HG03159 (cell line): ENCODE measurements around the gene NAMPT.

ENCODE experiments used
- ATAC-seq: cut with Tn5 transposase; IDR thresholded peaks from one replicate; pipeline ENCODE4 v1.9.1; 2021; ENCODE audit warnings: mild to moderate bottlenecking, moderate library complexity; ENCODE audit not compliant: unreplicated experiment

Gene NAMPT

DNA sequence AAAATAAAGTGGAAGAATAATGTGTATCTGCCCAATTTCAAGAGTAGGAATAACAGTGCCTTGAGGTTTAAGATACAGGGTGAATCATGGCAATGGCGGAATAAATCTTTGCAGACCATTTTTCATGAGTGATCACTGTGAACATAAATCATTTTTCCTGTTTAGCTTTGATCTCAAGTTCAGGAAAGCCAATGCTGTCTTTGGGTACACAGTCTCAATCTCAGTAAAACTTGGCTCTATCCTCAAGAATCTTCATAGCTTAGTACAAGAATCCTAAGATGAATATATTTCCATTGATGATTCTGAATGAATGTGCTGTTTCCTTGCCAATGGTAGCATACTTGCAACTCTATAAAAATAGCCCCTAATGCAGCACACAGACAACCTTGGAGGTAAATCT lies 6.8 kb downstream of the NAMPT start:
- no peak for ATAC-seq

DNA sequence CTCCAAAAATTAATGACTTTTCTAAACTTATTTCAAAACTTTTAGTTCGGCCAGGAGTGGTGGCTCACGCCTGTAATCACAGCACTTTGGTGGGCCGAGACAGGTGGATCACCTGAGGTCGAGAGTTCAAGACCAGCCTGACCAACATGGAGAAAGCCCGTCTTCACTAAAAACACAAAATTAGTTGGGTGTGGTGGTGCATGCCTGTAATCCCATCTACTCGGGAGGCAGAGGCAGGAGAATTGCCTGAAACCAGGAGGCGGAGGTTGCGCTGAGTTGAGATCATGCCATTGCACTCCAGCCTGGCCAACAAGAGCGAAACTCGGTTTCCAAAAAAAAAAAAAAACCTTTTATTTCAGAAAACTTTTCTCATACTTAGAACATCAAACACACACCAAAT lies 8.3 kb downstream of the NAMPT start:
- ATAC-seq, result no peak

DNA sequence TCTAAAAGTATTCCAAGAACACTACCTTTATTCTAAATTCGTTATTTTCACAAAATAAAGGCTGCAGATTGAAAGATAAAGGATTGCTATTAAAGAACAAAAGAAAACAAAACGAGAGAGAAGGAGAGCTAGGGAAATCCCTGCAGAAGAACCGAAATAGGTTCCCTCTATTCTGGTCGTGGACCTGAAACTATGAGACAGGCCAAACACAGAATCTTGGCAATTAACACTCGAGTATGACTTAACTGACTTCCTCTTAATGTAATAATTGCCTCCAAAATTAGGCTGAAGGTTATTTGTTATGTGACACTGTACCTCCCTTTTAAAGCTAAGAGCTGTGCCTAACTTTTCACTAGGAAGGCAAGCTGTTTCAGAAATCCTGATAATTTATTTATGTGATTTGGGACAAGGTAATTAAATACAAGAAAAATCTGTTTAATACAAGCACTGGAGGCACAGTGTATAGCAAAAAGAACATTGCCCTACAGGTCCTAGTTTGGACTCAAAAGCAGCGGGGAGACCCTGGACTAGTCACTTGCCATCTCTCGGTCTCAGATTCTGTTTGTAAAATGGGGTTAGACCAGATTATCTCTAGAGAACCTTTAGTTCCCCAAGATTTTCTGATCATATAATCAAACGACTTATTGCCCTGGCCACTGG lies 11.6 kb downstream of the NAMPT start:
- ATAC-seq, result no peak

DNA sequence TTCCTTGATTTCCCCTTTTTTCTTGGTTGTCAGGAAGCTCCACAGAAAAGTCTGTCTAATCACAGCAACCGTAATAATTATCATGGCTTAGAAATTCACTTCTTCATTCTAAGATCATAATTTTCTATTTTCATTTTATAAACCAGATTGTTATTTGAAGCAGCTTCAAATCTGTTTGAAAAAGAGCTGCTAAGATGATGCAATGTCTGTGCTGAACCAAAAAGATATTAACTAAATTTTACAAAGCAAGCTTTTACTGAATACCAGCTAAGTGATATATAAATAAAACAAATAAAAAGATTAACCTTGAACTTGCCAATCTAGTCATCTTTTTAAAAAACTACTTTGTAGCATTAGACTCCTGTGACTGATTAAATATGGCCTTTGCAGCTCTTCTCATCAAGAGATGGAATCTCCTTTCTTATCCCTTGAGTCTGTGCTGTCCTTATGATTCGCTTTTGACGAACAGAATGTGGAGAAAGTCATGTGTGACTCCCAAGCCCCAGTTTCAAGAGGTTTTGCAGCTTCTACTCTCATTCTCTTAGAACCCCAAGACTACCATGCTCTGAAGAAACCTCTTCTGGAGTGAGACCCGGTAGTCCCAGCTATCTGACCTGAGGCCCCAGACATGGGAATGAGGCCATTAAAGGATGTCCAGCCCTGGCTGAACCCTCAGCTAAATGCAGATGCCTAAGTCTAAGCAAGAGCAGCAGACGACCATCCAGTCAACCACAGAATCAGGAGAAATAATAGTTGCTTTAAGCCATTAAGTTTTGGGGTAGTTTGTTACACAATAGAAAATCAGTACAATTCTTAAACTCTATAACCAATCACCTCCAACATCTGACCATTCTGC lies 14.4 kb downstream of the NAMPT start:
- no peak for ATAC-seq

DNA sequence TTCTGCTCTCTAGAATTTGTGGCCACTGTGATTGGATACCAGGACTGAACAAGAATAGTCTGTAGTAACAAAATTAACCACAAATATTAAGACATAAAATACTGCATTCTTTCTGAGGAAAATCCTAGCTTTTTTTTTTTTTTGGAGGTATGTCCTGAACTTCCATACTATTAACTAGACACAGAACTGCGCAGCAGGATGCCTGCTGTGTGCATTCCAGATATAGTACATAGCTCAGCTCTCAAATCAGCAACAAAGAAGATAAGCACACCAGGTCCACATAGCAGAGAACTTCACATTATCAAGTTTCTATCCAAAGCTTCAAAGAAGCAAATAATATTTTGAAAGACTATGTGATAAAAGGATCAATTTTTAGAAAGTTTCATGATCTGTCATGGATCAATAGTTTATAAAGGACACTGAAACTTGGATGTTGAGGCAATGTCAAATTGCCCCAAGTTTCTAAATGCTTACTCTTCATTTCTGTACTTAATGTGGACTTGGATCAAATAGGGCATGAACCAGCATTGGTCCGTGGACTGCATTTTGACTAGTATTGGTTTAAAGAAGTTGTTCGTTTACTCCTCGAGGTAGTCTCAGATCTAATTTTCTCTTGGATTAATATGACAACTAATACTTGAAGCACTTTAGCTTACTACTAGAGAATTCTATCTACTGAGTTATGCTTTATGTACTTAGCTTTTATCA lies 15.4 kb downstream of the NAMPT start:
- ATAC-seq, result no peak

DNA sequence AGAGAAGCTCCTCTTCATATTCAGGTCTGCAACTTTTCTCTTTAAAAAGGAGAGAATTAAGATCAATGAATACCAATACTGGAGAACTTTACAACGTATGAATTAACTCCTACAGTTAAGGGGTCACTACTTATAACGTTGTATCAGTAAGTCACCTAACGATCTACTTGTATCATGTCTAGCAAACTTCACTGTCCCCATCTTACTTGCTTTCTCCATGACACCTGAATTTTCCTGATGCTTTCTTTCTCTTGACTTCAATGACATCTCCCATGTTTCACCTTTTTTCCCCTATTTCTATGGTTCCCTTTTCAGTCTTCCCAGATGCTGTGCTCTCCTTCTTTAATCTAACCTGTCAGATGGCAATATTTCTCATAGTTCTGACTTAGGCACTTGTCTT lies 19.6 kb downstream of the NAMPT start:
- ATAC-seq, result no peak

DNA sequence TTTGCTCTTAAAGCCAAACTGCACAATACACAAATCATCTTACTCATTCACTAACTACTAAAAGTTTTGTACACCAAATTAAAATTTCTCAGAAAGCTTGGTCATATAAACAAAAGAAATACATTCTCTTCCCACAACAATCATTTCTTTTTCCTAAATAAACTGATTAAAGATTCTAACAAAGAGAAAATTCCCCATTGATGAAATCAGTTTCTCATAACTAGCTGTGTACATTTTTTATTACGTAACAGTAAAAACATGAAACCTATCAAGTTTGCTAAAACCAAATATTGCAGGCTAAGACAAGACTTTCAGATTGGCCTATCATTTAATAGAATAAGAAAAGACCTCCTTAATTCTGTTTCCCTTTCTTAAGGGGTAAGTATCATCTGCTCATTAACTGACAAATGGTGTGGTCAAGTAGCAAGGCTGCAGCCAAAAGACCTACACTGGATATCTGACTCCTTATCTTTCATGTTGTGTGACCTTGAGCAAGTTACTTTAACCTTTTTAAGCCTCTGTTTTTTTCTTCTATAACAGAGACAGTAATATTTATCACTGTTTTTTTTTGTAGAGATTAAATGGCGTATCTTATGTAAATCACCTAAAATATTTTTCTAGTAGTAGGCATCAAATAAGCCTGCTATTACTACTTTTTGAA lies 22.4 kb downstream of the NAMPT start:
- ATAC-seq, result no peak

DNA sequence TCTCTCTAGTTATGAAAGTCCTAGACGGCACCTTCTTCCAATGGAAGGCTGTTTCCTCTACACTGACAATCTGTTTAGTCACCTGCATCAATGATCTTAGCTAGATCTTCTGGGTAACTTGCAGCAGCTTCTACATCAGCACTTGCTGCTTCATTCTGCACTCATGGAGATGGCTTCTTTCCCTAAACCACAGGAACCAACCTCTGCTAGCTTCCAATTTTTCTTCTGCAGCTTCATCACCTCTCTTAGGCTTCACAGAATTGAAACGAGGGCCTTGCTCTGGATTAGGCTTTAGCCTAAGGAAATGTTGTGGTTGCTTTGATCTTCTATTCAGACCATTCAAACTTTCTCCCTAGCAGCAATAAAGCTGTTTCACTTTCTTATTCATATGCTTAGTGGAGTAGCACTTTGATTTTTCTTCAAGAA lies 24.6 kb downstream of the NAMPT start:
- ATAC-seq, result no peak

DNA sequence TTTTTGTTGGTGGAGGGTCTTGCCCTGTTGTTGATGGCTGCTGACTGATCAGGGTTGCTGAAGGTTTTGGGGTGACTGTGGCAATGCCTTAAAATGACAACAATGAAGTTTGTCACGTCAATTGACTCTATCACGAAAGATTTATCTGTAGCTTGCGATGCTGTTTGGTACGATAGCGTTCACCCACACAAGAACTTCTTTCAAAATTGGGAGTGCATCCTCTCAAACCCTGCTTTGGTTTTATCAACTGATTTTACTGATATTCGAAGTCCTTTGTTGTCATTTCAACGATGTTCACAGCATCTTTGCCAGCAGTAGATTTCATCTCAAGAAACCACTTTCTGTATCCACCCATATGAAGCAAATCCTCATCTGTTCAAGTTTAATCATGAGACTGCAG lies 26.0 kb downstream of the NAMPT start:
- ATAC-seq, result no peak

DNA sequence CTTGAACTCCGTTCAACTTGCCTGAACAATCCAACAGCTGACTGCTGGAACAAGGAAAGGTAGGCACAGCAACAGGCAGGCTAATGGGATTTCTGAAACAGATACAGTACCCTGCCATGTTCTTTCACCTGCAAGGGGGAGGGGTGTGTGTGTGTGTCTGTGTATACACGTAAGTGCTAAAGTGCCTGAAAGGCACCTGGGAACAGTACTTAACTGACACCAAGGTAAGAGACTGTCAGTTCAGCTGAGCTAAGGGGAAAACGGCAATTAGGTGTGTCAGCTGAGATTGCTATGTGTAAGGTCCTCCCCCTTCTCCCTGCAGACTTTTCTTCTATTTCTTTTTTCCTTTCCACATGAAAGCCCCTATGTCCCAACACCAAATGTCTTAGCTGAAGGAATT lies 27.0 kb downstream of the NAMPT start:
- no peak for ATAC-seq

DNA sequence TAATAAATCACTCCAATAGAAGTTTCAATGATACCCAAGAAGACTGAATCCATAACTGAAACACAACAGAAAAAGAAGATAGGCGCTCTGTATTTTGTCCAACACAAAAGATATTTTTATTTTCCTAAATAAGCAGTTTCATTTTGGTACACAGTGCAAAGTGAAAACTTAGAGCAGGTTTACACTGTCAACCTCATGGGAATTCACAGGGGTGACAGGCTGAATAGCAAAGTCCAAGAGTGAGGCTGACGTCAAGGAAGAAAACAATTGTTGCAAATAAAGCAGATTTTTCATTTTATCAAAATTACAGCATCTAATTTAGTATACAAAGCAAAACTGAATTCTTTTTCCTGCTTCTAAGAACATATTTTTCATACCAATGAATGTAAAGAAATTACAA lies 28.6 kb downstream of the NAMPT start:
- ATAC-seq, result no peak

DNA sequence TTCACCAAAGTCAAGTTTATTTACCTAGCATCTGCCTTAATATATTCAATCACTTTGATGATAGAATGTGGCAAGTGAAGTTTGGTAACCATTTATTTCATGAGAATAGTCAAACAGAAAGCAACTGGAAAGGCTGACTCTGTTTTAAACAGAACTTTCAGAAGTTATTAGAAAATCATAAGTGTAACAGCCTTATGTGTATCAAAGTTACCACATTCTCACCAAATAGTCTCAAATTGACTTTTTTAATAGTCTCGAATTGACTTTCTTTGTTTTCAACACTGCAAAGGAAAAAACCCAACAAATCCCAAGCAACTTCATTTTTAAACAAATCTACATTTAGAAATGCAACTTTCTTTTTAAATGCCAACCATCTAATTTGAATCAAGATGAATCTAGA lies 29.5 kb downstream of the NAMPT start:
- ATAC-seq, result no peak

DNA sequence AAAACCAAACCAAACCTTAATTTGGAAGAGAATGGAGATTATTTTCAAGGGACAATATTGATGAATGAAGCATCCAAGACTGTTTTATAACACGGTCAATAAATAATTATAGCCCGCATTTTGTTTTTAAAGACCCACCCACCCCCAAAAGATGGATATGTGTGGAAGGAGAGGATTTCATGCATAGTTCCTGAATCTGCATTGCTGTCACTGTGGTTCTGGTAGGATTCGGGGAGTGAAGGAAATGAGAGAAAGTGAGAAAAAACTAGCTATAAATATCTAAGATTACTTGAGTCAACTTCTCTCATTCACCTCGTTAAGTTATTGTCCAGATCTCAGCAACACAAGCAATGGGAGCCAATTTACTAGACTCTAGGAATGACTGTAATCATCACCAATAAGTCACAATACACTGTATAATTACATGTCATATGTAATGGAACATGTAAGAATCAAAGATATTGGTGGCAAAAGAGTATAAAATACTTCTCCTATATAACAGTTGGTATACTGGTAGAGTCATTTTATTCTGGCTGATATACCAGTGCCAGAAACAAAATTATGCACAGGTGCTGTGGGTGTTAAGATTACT lies 30.2 kb downstream of the NAMPT start:
- no peak for ATAC-seq

DNA sequence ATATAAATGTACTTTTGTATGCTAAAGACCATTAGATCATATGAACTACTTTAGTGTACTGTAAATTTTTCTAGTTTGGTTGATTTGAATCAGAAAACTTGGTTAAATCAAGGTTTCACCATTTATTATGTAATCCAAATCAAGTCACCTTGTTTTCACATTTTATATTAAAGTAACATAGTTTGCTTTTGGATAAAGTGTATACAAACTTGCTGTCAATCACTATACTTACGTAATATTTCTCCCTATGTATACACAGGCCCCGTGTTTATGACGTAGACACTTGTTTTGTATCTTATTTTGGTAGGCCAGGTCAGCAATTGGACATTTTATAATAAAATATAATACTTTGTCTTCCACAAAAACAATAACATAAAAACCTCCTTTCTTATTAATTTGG lies 32.2 kb downstream of the NAMPT start:
- no peak for ATAC-seq

DNA sequence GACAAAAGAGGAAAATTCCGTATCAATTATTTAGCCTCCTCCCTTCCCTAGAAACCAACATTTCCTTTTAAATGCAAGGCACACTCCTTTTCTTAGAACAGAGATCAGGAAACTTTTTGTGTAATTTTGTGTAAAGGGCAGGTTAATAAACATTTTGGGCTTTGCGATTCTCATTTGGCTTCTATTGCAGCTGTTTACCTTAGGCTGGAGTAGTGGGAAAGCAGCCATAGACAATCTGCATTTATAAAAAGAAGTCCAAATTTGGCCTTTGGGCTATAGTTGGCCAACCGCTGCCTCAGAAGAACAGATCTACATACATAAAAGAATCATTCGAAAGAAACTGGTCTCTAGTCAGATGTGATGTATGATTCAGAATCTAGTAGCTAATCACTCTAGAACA lies 35.3 kb downstream of the NAMPT start:
- ATAC-seq, result no peak

DNA sequence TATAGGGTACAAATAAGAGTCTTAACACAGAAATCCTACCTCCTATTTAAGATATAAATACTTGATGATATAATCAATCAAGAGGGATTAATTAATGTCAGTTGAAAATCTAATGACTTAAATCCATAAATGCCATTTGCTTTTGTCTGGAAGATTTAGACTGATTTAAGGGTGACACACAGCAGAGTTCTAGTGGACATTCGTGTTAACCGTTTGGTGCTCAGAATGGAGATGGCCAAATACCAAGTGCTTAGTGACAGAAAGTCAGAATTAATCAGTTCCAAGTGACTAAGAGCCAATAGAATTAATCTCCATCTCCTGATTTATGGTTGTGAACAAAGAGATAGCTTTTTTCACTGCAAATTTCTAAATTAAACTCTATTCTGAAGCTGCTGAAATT lies 36.2 kb downstream of the NAMPT start:
- no peak for ATAC-seq

DNA sequence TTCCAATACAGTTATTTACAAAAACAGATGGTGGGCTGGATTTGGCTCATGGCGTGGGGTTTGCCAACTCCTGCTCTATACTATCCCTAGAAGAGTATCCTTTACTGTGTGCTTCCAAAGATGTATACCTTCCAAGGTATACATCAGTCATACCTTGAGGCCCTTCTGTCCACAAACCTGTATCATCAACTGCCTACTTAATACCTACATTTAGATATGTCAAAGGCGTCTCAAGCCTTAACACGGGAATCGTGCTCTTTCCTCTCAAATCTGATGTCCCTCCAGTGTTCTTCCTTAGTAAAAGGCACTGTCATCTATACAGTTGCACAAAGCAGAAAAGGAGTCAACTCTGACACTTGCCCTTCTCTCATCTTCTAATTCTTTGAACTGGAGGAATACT lies 36.9 kb downstream of the NAMPT start:
- ATAC-seq, result no peak

DNA sequence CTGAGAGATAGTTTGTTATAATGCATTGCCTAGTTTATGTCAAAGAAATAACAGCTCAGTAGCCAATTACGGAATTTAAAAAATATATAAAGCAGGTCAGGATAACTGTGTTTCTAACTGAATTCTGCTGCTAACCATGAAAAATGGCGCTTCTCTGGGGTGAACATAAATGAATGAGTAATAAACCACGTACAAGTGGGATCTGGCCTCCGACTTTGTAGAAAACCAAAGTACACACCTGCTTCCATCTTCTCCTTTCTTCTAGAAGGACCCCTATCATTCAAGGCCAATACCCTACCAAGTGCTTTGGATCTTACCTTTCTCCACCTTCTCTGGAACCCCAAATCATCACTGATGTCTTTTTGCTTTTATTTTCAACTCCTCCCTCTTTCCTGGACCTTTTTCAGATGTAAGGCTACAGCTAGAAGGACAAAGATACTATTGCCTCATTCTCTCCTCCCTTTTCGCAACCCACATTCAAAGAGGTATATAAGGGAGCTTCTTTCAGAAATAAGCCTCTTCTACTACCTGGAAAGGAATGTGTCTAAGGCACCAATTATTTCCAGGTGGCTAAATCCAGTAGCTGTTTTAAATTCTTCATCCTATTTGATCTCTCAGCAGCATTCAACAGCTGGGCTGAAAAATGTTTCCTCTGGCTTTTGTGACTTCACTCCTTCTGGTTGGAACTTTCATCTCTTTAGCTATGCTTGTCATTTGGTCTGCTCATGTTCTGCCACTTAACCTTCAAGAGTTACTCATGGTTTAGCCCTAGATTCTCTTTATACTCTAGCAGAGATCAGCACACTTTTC lies 37.7 kb downstream of the NAMPT start:
- ATAC-seq, result no peak

DNA sequence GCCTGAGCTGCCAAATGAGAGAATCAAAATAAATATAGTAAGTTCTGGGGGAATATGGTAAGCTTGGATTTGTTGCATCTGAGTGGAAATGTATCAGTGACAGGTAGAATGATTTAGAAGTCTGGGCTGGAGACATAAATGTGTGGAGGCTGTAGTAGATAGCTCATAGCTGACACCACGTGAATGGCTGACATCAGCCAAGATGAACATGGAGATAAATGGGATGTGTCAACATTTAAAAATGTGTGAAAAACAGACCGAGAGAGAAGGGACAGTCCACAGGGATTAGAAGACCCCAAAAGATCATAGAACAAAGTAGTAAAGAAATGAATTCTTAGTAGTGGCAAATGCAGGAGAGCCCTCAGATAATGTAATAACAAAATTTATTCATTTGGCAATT lies 40.9 kb downstream of the NAMPT start:
- ATAC-seq, result no peak

DNA sequence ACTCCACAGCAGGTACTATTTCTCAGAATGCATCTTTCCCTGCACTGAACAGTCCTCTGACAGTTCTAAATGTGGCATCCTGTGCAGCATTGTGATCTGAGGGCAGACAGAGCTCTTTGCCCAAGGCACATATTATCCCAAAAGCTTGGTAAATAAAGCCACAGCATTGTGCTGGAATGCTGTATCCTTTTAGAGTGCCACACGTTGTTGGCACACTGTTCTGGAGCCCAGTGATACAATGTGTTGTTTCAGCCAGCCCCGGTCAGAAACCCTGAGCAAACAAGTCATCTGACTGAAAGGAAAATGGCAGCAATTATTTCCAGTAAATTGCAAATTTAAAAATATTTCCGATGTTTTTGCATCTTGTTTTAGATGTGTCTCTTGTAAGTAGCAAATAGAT lies 45.4 kb downstream of the NAMPT start:
- ATAC-seq, result no peak
